GM18520 (cell line): Measurements from ENCODE around the gene SOCS3.

ENCODE experiments used
- ATAC-seq: cut with Tn5 transposase; IDR thresholded peaks from one replicate; pipeline ENCODE4 v1.9.1; 2021; ENCODE audit not compliant: unreplicated experiment

Gene SOCS3, protein sequence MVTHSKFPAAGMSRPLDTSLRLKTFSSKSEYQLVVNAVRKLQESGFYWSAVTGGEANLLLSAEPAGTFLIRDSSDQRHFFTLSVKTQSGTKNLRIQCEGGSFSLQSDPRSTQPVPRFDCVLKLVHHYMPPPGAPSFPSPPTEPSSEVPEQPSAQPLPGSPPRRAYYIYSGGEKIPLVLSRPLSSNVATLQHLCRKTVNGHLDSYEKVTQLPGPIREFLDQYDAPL

DNA sequence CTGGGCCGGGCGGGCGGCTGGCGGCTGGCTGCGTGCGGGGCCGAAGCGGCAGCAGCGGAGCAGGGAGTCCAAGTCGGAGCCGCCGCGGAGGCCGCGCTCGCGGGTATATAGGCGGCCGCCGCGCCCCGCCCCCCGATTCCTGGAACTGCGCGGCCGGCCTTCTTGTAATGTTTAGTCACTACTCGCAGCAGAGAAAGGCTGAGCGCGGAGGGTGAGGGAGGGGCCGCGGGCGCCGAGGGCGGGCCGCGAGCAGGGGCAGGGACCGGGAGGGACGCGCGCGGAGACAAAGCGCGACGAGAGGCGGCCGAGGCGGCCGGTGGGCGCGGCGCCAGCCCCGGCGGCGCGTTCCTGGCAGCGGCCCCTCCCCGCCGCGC lies at the start of gene SOCS3:
Gene SOCS3 (minus strand): TSS at position 81 of the 374 bp plus-strand sequence. CDS start 982 bp downstream, outside the sequence.
- peak; percentile 33 for ATAC-seq

DNA sequence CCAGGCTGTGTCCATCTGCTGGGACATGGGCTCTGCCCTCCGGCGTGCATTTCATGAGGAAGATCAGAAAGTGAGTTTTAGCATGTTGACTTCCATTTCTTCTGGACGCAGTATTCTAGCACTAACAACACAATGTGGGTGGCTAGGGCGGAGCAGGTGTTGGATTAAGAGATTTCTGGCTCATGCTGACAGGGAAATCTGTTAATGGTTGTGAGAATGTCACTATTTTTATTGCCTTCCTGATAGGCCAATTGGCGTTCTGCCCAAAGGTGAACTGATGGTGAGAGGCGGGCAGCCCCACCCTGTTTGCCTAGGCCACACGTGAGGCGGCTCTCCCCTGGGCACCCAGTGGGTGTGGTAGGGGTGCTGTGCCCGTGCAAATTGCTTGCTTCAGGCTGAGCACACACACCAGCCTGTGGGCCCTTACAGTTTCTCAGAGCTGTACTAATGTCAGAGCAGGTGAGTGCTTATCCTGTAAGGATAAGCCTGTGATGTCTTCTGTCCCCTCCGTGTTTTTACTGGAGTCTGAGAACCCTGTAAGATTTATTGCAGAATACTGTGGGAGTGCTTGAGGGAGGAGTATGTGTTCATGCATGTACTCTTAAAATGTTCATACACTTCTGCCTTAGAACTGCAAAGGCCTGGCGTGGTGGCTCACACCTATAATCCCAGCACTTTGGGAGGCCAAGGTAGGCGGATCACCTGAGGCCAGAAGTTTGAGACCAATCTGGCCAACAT lies 49.5 kb upstream of the SOCS3 start:
- ATAC-seq, result no peak

DNA sequence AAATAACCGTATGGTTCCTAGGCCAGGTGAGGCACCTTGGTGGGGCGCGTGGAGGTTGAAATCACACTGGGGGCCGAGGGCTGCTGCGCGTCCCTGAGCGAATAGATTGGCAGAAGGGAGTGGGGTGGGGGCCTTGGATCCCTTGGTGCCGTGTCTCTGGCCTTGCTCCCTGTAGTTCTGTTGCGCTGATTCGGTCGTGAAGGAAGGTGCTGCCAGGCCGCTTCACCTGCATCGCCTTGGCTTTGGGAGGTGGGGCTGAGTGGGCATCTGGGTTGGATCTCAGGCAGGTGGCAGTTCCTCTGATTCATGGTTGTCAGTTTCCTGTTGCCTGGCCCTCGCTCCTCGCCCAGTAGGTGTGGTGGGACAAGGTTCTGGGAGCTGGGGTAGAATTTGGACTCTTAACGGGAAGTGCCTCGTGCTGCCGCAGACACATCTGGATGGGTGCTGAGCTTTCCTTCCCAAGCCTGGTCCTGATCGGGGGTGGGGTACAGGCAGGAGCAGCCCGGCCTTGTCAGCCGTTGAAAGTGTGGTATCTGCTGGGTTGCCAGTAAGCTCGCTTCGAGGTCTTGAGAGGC lies 48.7 kb upstream of the SOCS3 start:
- no peak for ATAC-seq

DNA sequence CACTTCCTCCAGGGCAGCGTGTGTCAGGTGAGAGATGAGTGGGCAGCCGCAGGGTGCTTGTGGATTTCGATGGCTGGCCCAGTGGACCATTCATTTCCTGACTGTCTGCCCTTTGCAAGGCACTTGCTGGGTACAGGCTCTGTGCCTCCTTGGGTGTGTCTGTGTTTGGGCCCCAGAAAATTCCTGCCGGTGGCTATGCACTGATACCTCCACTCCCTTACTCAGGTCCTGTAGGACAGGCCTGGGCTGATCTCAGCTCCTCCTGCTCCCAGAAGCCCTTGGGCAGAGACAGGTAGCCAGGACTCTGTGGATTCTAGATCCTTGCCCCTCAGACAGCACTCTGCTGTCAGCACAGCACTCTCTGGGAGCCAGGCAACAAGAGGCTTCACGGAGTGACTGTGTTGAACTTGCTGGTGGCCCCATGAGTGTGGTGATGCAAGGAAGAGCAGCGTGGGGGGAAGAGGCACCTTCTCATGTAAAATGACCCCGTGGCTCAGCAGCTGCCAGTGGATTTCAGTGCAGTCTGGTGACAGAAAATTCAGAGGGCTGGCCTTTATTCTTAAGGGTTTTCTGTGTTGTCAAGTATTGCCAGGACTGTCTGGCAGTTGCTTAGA lies 47.6 kb upstream of the SOCS3 start:
- ATAC-seq, result no peak

DNA sequence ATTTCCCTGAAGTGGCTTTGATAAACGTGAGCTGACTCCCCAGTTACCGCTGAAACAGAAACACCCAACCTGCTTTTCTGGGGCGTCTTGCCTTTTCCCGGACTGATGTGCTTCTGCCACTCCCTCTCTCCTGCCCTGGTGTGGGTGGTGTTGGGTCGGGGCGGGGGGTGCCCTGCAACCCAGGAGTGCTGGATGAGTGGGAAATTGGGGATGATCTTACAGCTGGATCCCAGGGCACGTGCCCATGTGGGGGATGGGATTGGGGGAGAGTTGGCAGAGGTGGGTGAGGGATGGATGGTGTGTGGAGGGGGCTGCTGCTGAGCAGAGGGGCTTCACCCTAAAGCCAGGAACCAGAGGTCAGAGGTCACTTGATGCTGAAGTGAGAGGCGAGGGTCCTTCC lies 47.0 kb upstream of the SOCS3 start:
- ATAC-seq, result no peak

DNA sequence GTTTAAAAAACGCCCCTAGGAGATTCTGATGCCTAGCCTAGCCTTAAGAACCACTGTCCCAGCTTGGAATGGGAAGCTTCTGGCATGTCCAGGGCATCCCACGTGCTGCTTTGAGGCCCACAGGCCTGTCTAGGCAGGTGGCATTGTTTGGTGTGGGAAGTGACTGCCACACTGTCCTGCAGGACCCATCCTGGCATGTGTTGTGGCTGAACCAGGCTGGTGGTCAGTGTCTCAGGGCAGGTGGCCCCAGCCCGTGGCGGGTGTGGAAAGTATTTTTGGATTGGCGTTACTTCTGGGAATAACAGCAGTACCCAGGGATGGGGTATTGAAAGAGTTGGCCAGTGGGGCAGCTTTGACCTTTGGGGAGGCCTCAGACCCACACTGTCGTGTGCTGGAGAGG lies 46.5 kb upstream of the SOCS3 start:
- no peak for ATAC-seq

DNA sequence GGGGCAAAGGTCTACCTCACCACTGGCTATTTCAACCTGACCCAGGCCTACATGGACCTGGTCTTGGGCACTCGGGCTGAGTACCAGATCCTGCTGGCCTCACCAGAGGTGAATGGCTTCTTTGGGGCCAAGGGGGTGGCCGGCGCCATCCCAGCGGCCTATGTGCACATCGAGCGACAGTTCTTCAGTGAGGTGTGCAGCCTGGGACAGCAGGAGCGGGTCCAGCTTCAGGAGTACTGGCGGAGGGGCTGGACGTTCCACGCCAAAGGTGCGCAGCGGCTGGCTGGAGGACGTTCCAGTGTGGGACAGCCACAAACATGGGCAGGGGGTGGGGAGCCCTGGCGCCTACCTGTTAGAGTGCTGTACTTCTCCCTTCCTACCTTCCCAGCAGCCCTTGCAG lies 43.9 kb upstream of the SOCS3 start:
- no peak for ATAC-seq

DNA sequence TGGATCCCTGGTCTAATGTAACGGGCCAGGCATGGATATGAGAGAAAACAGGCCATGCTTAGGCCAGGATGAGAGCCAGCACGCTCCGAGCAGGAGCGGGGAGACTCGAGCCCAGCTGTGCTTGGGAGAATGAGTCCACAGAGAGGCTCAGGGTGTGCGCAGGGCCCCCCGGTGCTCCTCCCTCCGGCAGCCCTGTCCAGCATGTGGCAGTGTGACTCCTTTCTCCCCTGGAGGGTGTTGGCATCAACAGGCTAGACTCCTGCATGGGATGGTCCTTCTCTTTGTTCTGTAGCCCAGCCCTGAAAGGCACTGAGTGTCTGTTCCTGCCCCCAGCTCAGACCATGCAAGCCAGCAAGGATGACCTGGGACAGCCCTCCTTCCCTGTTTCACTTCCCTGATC lies 42.0 kb upstream of the SOCS3 start:
- no peak for ATAC-seq

DNA sequence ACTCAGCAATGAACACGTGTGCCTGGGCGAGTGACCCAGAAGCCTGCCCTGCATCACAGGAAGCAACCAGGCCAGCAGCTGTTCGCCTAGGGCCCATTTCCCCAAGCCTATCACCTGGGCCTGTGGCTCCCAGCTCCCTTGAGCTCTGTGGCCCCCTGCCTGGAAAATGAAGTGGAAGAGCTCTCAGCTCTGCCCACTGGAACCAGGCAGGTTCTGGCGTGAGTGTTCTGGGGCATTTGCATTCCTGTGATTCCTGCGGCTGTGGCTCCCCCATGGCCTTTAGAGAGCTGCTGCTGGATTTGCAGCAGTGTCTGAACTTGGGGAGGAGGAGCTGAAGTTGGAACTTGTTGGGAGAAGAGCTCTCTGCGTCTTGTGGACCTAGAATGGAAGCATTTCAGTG lies 41.4 kb upstream of the SOCS3 start:
- no peak for ATAC-seq

DNA sequence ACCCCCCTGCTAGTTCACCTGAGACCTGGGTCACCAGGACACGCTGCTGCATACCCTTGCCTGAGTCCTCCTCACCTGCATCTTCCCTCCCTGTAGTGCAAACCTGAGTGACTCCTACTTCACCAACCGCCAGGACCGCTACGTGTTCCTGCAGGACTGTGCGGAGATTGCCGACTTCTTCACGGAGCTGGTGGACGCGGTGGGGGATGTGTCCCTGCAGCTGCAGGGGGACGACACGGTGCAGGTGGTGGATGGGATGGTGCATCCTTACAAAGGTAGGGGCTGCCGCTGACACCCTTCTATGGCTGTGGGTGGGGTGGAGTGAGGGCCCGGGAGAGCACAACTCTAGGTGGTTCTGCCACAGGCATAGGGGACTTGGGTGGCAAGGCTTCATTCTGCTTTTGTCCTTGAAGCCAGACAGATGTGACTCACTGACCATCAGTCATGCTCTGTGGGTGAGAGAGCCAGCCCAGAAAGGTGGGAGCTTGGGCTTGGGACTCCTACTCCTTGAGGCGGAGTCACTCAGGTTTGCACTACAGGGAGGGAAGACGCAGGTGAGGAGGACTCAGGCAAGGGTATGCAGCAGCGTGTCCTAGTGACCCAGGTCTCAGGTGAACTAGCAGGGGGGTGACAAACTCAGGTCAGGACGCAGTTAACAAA lies 40.8 kb upstream of the SOCS3 start:
- no peak for ATAC-seq

DNA sequence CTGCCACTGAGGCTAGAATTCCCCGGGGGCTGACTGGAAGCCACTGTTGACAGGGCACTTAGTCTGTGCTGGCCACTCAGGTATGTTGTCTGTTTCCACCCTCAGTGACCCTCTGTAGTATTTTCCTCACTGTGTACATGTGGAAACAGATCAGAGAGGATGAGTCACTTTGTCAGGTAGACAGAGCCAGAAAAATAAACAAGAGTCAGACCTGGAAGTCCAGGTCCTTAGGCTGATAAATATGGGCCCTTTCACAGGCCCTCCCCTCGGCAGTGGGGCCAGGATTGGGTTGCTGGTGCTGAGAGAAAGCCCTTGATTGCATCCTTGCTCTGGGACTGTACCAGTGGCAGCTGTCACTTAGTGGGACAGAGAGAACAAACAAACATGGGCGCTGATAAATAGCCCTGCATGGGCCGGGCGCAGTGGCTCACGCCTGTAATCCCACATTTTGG lies 39.8 kb upstream of the SOCS3 start:
- ATAC-seq, result no peak

DNA sequence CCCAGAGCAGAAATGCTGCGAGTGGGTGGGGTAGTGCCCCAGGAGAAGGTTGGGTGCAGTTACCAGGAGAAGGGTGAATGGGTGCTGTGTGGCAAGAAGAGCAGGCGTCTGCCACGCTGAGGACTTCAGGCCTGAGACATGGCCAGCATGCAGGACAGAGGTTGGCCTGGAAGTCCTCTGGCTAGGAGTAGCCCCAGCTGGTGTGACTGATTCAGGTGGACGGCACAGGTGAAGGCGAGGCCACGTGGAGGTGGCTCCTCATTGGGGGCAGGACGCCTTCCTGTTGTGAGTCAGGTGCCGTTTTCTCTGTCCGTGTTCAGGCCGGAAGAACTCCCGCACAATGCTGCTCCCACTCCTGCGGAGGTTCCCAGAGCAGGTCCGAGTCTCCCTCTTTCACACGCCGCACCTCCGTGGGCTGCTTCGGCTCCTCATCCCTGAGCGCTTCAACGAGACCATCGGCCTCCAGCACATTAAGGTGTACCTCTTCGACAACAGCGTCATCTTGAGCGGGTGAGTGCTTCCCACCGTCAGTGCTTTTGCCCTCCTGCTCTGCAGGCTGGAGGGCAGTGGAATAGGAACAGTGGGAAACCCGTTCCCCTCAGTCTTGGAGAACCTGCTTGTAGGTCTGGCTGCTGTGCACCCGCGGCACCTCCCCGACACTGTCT lies 39.3 kb upstream of the SOCS3 start:
- ATAC-seq, result no peak

DNA sequence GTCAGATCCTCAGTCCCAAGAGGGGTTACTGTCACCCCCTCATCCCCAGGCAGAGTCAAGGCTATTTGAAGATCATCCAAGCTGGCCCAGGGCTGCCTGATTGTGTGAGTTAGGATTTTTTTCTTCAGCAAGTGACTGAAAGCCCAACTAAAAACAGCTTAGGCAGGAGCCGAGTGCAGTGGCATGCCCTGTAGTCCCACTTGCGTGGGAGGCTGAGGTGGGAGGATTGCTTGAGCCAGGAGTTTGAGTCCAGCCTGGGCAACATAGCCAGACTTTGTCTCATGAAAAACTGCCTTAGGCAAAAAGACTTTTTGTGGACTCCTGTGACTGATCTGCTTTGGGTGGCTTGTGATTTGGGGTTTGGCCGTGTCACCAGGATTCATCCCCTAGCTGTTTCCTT lies 38.5 kb upstream of the SOCS3 start:
- ATAC-seq, result no peak

DNA sequence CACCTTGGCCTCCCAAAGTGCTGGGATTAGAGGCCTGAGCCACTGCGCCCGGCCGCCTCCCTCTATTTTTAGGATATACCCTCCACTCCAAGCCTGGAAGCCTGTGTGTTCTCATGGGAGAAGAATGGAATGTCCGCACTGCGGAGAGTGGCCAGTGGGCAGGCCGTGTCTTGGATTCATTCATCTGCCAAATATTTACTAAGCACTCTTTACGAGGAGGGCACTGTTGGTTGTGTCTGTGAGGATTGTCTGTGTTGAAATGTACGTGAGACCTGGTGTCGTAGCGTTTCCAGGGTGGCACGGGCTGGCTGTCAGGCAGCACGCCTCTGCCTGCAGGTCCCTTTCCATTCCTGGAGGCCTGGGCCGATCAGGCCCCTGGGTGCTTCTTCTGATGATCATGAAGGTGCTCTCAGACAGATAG lies 37.8 kb upstream of the SOCS3 start:
- no peak for ATAC-seq

DNA sequence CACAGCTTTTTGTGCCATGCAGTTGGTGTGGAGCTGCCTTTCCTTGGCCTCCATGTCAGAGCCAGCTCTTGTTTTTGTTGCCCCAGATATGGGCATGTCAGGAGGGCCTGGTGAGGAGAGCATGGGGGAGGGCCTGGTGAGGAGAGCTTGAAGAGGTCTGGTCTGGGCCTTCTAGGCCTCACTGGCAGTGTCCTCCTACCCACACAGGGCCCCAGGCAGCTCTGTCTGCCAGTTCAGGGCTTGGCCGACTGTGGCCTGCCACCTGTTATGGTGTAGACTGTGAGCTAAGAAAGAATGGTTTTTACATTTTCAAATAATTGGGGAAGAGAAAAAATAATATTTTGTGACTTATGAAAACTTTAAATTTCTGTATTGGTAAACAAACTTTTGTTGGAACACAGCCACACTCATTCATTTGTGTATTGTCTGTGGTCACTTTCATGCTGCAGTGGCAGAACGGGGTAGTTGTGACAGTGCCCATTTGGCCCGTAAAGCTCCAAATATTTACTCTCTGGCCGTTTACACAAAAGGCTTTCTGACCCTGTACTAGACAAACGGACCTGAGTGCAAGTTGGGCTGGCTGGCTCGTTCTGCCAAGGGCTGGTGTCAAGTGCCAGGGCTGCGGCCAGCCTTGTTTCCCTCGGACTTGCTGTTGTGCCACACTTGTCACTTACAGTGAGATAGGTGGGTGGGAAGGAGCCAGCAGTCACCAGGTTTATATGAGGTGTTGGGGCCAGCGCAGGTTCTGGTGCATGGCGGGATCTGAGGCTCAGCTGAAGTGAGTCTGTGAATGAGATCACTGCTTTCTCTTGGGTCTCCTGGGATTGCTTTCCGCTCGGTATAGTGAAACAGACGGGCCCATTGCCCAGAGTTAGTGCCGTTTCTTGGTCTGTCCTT lies 36.8 kb upstream of the SOCS3 start:
- ATAC-seq, result no peak

DNA sequence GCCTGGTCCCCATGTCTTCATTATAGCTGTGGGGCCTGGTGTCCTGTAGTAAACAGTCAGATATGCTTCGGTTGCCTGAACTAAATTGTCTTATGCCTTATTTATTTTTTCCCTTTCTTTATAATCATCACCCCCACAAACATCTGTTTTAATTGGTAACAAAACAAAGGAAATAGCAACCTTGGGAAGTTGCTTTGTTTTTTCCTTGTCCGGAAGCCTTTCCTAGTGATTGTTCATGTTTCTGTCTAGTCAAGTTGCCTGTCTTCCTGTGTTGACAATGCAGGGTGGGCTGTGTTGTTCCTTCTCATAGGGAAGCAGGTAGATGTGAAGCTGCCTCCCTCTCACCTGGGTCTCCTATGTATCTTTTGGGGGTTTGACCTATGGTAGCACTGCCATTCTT lies 35.3 kb upstream of the SOCS3 start:
- no peak for ATAC-seq

DNA sequence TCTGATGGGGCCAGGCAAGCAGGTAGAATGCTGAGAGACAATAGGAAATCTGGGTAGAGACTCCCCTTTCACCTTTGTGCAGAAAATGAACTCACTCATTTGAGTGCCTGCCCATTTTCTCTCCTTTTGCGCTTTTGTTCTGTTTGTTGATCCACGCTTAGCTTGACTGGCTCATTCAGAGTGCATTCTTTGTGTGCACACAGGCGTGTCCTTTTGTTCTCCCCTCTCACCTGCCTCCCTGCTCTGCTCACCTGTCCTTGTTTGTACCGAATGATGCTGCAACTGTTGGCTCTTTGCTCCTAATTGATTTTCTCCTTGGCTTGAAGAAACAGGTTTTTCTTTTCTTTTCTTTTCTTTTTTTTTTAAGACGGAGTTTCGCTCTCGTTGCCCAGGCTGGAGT lies 34.3 kb upstream of the SOCS3 start:
- no peak for ATAC-seq

DNA sequence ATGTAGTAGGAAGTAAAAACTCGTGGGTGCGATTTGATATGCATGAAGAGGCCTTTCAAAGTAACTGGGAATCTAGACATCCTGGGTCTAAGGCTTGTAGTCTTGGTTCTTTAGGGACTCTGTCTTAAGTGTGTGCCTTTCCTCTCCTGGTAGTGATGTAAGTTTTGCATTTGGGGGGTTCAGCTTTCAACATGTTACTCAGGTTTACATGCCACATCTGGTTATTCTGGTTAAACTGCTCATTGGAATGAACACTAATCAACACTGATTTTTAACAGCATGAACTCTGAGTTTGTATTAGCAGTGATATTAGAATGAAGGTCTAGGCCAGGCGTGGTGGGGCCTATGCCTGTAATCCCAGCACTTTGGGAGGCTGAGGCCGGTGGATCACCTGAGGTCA lies 33.7 kb upstream of the SOCS3 start:
- ATAC-seq, result no peak

DNA sequence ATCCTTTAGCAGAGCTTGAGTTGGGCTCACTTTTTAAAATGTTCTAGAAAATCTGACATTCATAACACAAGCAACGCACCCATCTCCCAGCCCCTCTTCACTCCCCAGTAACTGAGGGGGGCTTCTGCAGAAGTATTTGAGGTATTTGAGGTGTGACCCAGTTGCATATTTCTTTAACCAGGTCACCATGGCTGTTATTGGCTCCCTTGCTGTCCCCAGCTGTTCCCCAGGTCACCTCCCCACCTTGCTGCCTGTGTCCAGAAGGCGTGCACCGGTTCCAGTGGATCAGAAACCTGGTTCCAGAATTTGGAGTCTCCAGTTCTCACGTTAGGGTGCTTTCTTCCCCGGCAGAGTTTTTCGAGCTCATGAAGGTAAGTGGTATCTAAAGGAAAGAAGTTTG lies 32.4 kb upstream of the SOCS3 start:
- no peak for ATAC-seq

DNA sequence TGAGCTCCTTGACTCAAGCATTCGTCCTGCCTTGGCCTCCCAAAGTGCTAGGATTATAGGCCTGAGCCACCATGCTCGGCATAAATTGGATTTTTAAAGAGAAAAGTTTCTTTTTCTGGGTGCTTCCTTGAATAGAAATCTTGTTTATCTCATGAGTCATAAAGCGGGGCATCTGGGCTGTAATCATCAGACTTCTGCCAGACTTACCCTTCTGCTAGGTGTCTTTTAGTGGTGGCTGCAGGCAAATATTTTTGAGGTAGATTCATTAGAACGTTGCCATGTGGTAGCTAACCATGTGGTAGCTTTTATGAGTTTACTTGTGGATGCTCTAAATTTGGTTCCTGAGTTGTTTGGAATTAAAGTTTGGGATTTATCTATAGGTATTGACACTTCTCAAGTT lies 32.0 kb upstream of the SOCS3 start:
- ATAC-seq, result no peak
